ENCODE data around the gene NLRP4.

NLRP4 gene

DNA sequence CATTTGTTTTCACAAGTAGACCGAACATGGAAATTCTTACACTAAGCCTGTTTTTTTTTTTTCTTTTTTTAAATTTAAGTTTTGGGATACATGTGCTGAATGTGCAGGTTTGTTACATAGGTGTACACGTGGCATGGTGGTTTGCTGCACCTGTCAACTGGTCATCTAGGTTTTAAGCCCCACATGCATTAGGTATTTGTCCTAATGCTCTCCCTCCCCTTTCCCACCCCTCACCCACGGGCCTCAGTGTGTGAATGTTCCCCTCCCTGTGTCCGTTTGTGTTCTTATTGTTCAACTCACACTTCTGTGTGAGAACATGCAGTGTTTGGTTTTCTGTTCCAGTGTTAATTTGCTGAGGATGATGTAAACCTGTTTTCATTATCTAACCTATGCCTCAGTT, 2.6 kb downstream of the NLRP4 start:
- DNase-seq (ENCODE audit: low read depth) = no peak
- TF ChIP-seq, protein P1, sequence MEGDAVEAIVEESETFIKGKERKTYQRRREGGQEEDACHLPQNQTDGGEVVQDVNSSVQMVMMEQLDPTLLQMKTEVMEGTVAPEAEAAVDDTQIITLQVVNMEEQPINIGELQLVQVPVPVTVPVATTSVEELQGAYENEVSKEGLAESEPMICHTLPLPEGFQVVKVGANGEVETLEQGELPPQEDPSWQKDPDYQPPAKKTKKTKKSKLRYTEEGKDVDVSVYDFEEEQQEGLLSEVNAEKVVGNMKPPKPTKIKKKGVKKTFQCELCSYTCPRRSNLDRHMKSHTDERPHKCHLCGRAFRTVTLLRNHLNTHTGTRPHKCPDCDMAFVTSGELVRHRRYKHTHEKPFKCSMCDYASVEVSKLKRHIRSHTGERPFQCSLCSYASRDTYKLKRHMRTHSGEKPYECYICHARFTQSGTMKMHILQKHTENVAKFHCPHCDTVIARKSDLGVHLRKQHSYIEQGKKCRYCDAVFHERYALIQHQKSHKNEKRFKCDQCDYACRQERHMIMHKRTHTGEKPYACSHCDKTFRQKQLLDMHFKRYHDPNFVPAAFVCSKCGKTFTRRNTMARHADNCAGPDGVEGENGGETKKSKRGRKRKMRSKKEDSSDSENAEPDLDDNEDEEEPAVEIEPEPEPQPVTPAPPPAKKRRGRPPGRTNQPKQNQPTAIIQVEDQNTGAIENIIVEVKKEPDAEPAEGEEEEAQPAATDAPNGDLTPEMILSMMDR (conservative IDR thresholded peaks at IDR 0.05; ENCODE audit: low read depth, low read length) = no peak
- no peak overlapping the region for H3K4me3 ChIP-seq (ENCODE audit: low read depth, low read length)

DNA sequence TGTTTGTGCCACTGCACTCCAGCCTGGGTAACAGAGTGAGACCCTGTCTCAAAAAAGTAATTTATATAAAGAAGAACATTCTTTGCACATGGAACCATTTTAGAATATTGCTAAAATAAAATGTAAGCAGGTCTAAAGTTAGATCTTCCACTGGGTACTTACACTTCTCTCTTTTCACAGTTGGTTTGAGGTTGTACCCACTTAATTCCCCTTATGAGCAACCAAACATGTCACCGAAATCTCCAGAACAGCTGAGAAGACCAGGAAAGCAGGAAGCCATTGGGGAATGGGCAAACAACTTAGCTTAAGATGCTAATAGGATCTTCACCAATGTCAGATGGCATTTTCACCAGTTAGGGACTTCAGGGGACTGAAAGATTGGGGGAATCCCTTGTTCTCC, 18.8 kb downstream of the NLRP4 start:
- no peak for DNase-seq (ENCODE audit: low read depth)
- TF ChIP-seq, protein P1 (conservative IDR thresholded peaks at IDR 0.05; ENCODE audit: low read depth, low read length) = no peak
- H3K4me3 ChIP-seq (ENCODE audit: low read depth, low read length) = no peak overlapping the region

DNA sequence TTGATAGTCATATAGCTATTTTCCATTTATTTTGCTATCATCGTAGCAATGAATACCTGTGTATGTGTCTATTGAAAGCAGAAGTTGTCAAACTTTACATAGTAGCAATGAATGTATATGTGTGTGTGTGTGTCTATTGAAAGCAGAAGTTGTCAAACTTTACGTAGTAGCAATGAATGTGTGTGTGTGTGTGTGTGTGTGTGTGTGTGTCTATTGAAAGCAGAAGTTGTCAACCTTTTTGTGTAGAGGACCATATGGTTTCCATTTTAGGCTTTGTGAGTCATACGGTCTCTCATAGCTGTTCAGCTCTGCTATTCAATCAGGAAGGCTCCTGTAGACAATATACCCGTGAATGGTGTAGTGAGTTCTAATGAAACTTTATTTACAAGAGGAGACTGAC, 20.8 kb downstream of the NLRP4 start:
- DNase-seq (ENCODE audit: low read depth) = no peak
- TF ChIP-seq, protein P1 (conservative IDR thresholded peaks at IDR 0.05; ENCODE audit: low read depth, low read length) = no peak
- no peak overlapping the region for H3K4me3 ChIP-seq (ENCODE audit: low read depth, low read length)

DNA sequence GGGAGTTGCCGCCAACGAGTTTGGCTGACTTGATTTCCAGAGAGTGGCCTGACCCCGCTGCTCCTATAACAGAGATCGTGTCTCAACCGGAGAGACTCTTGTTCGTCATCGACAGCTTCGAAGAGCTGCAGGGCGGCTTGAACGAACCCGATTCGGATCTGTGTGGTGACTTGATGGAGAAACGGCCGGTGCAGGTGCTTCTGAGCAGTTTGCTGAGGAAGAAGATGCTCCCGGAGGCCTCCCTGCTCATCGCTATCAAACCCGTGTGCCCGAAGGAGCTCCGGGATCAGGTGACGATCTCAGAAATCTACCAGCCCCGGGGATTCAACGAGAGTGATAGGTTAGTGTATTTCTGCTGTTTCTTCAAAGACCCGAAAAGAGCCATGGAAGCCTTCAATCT, 21.6 kb downstream of the NLRP4 start:
- TF ChIP-seq, protein P1 (conservative IDR thresholded peaks at IDR 0.05; ENCODE audit: low read depth, low read length) = no peak
- no peak overlapping the region for H3K4me3 ChIP-seq (ENCODE audit: low read depth, low read length)
- DNase-seq (ENCODE audit: low read depth) = no peak

DNA sequence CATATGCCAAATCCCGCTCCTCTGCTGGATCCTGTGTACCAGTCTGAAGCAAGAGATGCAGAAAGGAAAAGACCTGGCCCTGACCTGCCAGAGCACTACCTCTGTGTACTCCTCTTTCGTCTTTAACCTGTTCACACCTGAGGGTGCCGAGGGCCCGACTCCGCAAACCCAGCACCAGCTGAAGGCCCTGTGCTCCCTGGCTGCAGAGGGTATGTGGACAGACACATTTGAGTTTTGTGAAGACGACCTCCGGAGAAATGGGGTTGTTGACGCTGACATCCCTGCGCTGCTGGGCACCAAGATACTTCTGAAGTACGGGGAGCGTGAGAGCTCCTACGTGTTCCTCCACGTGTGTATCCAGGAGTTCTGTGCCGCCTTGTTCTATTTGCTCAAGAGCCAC, 22.1 kb downstream of the NLRP4 start:
- H3K4me3 ChIP-seq (ENCODE audit: low read depth, low read length) = no peak overlapping the region
- DNase-seq (ENCODE audit: low read depth) = no peak
- TF ChIP-seq, protein P1 (conservative IDR thresholded peaks at IDR 0.05; ENCODE audit: low read depth, low read length) = no peak

DNA sequence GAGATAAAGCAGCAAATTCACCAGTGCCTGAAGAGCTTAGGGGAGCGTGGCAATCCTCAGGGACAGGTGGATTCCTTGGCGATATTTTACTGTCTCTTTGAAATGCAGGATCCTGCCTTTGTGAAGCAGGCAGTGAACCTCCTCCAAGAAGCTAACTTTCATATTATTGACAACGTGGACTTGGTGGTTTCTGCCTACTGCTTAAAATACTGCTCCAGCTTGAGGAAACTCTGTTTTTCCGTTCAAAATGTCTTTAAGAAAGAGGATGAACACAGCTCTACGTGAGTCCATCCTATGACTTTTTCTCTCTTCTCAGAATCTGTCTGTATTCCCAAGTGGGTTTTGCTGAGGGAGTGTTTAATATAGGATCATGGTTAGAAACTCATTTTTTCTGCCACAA, 22.6 kb downstream of the NLRP4 start:
- no peak for DNase-seq (ENCODE audit: low read depth)
- no peak overlapping the region for H3K4me3 ChIP-seq (ENCODE audit: low read depth, low read length)
- TF ChIP-seq, protein P1 (conservative IDR thresholded peaks at IDR 0.05; ENCODE audit: low read depth, low read length) = no peak

DNA sequence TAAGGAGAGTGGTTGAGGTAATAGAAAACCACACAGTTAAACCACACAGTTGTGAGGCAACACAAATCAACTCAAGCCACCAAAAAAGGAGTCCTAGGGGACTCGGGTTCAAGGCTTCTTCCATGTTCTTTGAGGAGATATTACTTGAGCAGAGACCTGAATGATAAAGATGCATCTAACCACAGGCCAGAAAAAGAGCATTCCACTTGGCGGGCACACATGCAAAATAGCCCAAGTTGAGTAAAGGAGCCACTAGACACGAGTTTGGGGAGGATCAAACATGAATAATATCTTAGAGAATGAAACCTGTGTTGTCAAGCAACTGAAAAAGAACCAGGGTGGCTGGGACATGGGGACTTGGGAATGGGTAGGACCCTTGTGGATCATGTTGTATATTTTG, 30.2 kb downstream of the NLRP4 start:
- H3K4me3 ChIP-seq (ENCODE audit: low read depth, low read length) = no peak overlapping the region
- DNase-seq (ENCODE audit: low read depth) = no peak
- TF ChIP-seq, protein P1 (conservative IDR thresholded peaks at IDR 0.05; ENCODE audit: low read depth, low read length) = no peak

Data from choroid plexus epithelial cell (primary cell).